Stimulated activated CD4-positive, alpha-beta T cell treated with anti-CD3 and anti-CD28 coated beads, Interleukin-1b, Interleukin-23, amount 100 ng/mL, for 48 hours (primary cell): ENCODE measurements around the gene CASKIN1.
"Not testable (repeated sequence)": the region's sequence is repeated elsewhere in the genome, so short reads cannot be mapped to it uniquely, and the experiment has no call there.

ENCODE experiments used
- DNase-seq: peaks from one replicate; pipeline ENCODE4 v3.0.0-alpha.2; 2020

CASKIN1 gene

GRCh38 chr16:2196162-2196980 is at the start of gene CASKIN1:
Gene CASKIN1, minus strand, starts transcription at chr16:2196605. Its CDS starts 173 bp downstream, at chr16:2196432.
- no peak for DNase-seq

- no peak for DNase-seq
Observed at GRCh38 chr16:2244926-2245795, 48.8 kb upstream of the CASKIN1 start.

GRCh38 chr16:2244301-2244700 is 47.9 kb upstream of the CASKIN1 start:
- DNase-seq = no peak

GRCh38 chr16:2243781-2244180 is 47.4 kb upstream of the CASKIN1 start:
- DNase-seq = no peak

GRCh38 chr16:2243031-2243528 is 46.7 kb upstream of the CASKIN1 start:
- no peak for DNase-seq

GRCh38 chr16:2242598-2242997 is 46.2 kb upstream of the CASKIN1 start:
- DNase-seq = no peak

- DNase-seq = not testable (repeated sequence)
Observed at GRCh38 chr16:2240331-2240730, 43.9 kb upstream of the CASKIN1 start.

- DNase-seq = no peak
Observed at GRCh38 chr16:2238838-2239675, 42.7 kb upstream of the CASKIN1 start.

GRCh38 chr16:2238150-2238837 is 41.9 kb upstream of the CASKIN1 start:
- DNase-seq = no peak

- no peak for DNase-seq
Observed at GRCh38 chr16:2237493-2238149, 41.2 kb upstream of the CASKIN1 start.

- no peak for DNase-seq
Observed at GRCh38 chr16:2237102-2237482, 40.7 kb upstream of the CASKIN1 start.

GRCh38 chr16:2236337-2237101 is 40.1 kb upstream of the CASKIN1 start, which contains the start of gene DNASE1L2:
Gene DNASE1L2, plus strand, starts transcription at chr16:2236444. Its CDS starts 373 bp downstream, at chr16:2236817.
- no peak for DNase-seq

- no peak for DNase-seq
Observed at GRCh38 chr16:2235695-2236336, 39.4 kb upstream of the CASKIN1 start.

- DNase-seq = no peak
Observed at GRCh38 chr16:2235234-2235651, 38.8 kb upstream of the CASKIN1 start.

GRCh38 chr16:2234813-2235170 is 38.4 kb upstream of the CASKIN1 start:
- DNase-seq = no peak

GRCh38 chr16:2233872-2234812 is 37.7 kb upstream of the CASKIN1 start:
- DNase-seq = no peak

- no peak for DNase-seq
Observed at GRCh38 chr16:2233046-2233775, 36.8 kb upstream of the CASKIN1 start.
